Measurements from ENCODE around the gene MRM1. TPM values are rescaled to one million over a fixed set of nuclear protein-coding genes. Genes with fewer than 3 reads are reported as not detected.

The MRM1 gene
- polyA plus RNA-seq, 4 donors: 2.1 to 6.0 (median 3.9) TPM

GRCh38 chr17:36629252-36629847, 28.0 kb downstream of the MRM1 start:
- DNase-seq (ENCODE audit: low read depth in 4 of 4, low spot score in 3 of 4): no peak

GRCh38 chr17:36629970-36630502, 28.7 kb downstream of the MRM1 start:
- no peak for DNase-seq (ENCODE audit: low read depth in 4 of 4, low spot score in 3 of 4)

- no peak for DNase-seq (ENCODE audit: low read depth in 4 of 4, low spot score in 3 of 4)
These were observed 29.6 kb downstream of the MRM1 start for GRCh38 chr17:36631022-36631421.

- no peak for DNase-seq (ENCODE audit: low read depth in 4 of 4, low spot score in 3 of 4)
These were observed 31.8 kb downstream of the MRM1 start for GRCh38 chr17:36632916-36633771.

GRCh38 chr17:36640346-36640745, 39.0 kb downstream of the MRM1 start:
- DNase-seq (ENCODE audit: low read depth in 4 of 4, low spot score in 3 of 4): no peak

- no peak for DNase-seq (ENCODE audit: low read depth in 4 of 4, low spot score in 3 of 4)
These were observed 39.5 kb downstream of the MRM1 start for GRCh38 chr17:36640836-36641235.

- no peak for DNase-seq (ENCODE audit: low read depth in 4 of 4, low spot score in 3 of 4)
These were observed 40.0 kb downstream of the MRM1 start for GRCh38 chr17:36641331-36641876.

- no peak for DNase-seq (ENCODE audit: low read depth in 4 of 4, low spot score in 3 of 4)
These were observed 40.8 kb downstream of the MRM1 start for GRCh38 chr17:36641877-36642845.

- DNase-seq (ENCODE audit: low read depth in 4 of 4, low spot score in 3 of 4): no peak
These were observed 41.8 kb downstream of the MRM1 start for GRCh38 chr17:36643086-36643685.

- DNase-seq (ENCODE audit: low read depth in 4 of 4, low spot score in 3 of 4): no peak
These were observed 44.0 kb downstream of the MRM1 start for GRCh38 chr17:36645422-36645821.

GRCh38 chr17:36647636-36648035, 46.3 kb downstream of the MRM1 start:
- DNase-seq (ENCODE audit: low read depth in 4 of 4, low spot score in 3 of 4): no peak

- DNase-seq (ENCODE audit: low read depth in 4 of 4, low spot score in 3 of 4): no peak
These were observed 48.9 kb downstream of the MRM1 start for GRCh38 chr17:36650096-36650775.

GRCh38 chr17:36653374-36653773, 52.0 kb downstream of the MRM1 start:
- DNase-seq (ENCODE audit: low read depth in 4 of 4, low spot score in 3 of 4): no peak

GRCh38 chr17:36653856-36654255, 52.5 kb downstream of the MRM1 start:
- no peak for DNase-seq (ENCODE audit: low read depth in 4 of 4, low spot score in 3 of 4)

GRCh38 chr17:36655726-36656125, 54.3 kb downstream of the MRM1 start:
- DNase-seq (ENCODE audit: low read depth in 4 of 4, low spot score in 3 of 4): no peak

GRCh38 chr17:36657390-36657762, 56.0 kb downstream of the MRM1 start:
- no peak for DNase-seq (ENCODE audit: low read depth in 4 of 4, low spot score in 3 of 4)

GRCh38 chr17:36657763-36658490, 56.5 kb downstream of the MRM1 start:
- peak in 2 of 4 donors; percentile 51 to 70 for DNase-seq (ENCODE audit: low read depth in 4 of 4, low spot score in 3 of 4)
